HT-29 (cell line): ENCODE results near the gene SH2D7. TPM values are rescaled to one million over a fixed set of nuclear protein-coding genes. Genes with fewer than 3 reads are reported as not detected.
A peak's percentile ranks its signal among the peaks of the same experiment; 100 is the strongest.
"Not testable (repeated sequence)": the region's sequence is repeated elsewhere in the genome, so short reads cannot be mapped to it uniquely, and the experiment has no call there.

Experiments used
- DNase-seq: peaks from one replicate; pipeline ENCODE4 v3.0.0-alpha.2; 2015; ENCODE audit warnings: low spot score
- small RNA-seq: library from RNA; depleted of rRNA; stranded (forward); fragments of <200 nt; gene quantifications from one replicate; pipeline ENCODE3, GENCODE V24; 2014
- total RNA-seq: library from RNA; depleted of rRNA; stranded (reverse); fragments of >200 nt; shearing (Covaris generic); gene quantifications from 2 replicates; pipeline ENCODE4 v1.2.3, GENCODE V29; 2014; rRNA removed

SH2D7 gene
- total RNA-seq, 1 experiment from 2014 or later, result 0.05 TPM

DNA sequence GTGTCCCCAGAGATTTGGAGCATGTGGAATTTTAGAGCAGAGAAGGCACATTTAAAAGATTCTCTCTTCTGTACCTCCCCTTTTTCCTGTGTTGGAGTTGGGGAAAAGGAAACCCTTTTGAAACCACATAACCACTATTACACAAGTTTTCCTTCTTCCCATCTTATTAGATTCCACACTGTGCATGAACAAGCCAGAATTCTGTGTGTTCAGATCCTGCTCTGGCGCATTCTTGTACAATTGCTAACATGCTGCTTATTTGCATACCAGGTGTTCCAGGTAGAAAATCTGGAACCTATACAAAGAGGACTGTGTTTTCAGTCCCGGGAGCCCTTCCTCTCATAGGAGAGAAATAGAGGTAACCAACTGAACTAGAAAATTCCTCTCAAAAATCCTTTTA, 41.4 kb downstream of the SH2D7 start:
- peak; percentile 60 for DNase-seq

DNA sequence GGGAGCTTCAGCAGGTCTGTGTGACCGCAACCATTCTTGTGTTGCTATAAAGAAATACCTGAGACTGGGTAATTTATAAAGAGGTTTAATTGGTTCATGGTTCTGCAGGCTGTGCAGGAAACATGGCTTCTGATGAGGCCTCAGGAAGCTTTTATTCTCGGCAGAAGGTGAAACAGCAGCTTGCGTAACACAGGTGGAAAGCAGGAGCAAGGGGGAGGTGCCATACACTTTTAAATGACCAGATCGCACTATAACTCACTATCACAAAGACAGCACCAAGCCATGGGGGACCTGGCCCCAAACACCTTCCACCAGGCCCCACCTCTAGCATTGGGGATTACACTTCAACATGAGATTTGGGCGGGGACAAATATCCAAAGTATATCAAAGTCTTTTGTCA, 47.2 kb downstream of the SH2D7 start:
- no peak for DNase-seq

DNA sequence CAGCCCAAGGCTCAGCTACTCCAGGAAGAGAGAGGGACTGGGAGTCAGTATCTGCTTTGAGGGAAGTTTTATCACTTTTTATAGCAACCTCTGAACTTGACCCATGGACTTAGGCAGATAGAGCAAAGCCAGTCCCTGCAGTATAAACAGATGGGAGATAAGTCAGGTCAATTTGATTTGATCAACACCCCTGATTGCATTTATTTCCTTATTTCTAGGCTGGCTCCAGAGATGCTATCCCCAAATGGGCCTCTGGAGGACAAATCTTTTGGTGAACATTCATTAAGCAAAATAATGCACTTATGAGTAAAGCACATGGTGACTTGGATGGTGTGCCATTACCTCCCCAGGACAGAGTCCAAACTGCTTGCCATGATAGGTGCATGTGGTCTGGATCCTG, 47.9 kb downstream of the SH2D7 start:
- DNase-seq, result no peak

DNA sequence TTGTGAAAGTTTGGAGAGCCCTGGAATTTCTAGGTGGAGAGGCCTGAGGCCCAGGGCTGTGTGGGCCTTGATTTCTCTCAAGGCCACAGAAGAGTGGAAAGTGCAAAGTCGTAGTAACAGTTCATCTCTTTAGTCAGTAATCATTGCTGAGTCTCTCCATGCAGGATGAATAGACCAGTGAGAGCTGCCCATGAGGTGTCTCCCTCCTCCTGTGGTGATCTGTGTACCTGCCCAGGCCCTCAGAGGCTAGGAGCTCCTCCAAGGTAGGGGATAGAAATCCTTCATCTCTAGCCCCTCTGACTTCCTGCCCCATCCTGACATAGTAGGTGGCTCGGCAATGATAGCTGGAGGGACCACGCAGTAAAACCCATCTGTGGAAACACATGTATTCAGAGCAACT, 50.0 kb downstream of the SH2D7 start:
- DNase-seq, result no peak

DNA sequence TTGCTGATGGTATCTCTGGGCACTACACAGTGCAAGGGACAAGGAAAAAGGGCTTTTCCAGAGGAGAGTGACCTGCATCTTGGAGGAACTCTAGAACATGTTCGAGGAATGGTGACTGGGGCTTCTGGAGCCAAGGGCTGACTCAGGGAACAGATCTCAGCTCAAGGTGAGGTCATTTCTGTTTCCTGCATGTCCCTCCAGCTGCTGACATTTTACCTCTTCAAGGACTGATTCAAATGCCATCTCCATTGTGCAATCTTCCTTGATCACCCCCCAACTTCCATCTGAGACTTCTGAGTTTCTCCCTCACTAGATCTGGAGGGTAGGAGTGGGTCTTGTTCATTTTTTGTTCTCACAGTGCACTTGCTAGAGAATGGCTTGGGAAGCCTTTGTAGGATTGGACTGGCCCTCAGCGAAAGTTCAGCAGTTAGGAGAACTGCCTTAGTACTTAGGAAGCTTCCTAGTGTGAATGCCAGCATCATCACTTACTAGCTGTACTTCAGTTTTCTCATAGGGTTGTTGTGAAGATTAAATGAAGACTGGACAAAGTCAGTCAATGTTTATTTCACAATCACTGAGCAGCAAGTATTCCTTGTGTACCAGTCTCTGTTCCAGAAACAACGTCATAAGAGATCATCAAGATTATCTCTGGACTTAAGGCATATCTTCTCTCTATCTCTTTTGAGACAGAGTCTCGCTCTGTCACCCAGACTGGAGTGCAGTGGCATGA, 54.2 kb downstream of the SH2D7 start:
- no peak for DNase-seq

DNA sequence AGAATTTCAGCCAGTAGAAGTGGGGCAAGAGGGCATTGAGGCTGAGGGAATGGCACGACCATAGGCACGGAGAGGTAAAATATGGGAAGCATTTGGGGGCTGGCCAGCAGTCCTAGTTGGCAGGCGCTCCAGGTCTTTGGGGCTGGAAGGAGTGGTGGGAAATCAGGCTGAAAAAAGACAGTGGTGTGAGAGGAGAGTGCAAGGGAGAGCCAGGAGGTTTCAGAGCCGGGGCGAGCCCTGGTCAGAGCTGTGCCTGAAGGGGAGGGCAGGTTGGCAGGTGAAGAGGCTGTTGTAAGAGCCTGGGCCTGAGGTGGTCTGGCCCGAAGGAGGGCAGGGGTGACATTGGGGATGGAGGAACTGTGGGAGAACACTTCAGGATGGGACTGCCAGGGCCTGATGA, 55.2 kb downstream of the SH2D7 start:
- no peak for DNase-seq

DNA sequence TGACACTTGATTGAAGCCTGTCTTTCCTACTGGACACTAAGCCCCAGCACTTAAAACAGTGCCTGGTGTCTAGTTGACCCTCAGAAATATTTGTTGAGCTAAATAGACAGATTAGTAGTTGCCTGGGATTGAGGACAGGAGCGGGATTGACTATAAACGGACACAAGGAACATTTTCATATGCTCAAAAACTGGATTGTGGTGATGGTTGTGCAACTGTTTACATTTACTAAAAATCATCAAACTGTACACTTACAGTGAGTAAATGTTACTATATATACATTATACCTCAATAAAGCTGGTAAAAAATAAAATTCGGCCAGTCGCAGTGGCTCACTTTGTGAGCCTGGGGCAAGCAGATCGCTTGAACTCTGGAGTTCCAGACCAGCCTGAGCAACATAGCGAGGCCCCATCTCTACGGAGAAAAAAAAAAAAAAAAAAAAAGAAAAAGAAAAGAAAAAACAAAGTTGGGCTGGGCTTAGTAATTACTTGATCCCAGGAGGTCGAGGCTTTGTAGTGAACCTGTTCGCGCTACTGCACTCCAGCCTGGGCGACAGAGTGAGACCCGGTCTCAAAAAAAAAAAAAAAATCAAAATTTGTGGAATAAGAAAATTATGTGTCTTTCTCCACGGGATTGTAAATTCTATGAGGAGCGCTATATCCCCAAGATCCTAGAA, 56.2 kb downstream of the SH2D7 start:
- DNase-seq, result no peak

DNA sequence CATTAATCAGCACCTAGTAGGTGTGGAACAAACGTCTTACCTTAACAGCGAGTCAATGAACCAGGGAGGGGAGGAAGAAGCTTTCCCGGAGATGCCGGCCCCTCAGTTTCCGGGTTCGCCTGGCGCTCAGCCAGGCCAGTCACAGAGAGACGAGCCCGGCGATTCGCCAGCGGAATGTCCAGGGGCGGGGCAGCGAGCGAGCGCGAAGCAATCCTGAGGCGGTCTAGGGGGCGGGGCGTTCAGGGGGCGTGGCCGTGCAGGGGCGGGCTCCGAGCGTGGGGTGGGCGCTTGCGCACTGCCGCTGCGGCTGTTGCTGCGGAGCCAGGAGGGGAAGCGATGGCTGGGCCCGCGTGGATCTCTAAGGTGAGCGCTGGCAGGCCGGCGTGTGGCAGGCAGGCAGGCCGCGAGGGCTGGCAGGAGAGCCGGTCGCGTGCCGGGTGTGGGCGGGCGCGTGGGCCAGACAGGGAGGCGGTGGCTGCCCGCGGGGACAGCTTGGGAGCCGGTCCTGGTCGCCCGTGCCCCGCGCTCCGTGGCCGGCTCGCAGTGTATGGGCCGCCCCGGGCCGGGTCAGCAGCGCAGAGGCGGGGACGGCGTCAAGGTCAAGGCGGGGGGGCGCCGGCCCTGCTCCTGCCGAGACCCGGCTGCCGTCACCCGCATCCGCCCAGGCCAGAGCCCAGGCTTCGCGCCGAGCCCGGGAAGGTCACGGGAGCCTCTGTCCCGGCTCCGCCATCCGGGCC, 56.9 kb downstream of the SH2D7 start, which contains the start of gene IDH3A:
Gene IDH3A (plus strand): TSS at position 295 of the 737 bp plus-strand sequence. CDS start 42 bp downstream, at position 337.
- DNase-seq, result peak; percentile 100

DNA sequence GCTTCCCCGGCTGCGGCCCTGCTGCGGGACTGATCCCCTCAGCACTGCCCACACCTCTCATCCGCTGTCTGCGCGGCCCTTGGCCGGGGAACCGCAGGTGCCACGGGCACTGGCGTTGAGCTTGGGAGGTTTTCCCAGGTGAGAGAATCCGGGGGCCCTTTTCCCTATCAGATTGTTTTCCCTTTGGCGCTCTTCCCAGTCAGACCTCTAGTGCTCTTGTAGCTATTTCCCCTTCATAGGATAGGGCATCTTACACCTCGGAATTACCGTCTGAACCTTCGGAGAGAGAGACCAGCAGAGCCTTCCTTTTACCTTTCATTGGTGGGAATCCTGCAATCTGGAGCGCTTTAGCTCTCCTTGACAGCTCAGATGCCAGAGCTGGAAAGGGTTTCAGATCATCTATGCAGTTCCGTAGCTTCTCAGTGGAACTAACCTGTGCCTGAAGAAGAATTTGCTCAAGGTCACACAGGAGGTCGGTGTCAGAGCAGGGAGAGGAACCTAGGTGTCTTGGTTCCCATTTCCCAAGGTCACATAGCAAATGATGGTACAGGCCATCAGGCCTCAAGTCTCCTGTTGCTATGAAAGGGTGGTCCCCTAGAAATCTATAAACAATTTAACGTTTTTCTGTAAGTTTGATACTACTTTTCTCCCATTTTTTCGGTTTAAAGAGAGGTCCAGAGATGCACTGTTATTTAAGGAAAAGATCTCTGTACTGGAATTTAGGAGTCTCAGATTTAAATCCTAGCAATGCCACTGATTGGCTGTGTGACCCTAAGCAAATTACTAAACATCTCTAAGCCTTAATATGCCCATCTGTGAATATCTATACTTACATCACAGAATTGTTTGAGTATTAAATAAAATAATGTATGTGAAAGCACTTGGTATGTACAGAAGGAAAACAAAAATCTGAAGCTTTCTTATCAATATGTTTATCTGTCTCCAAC, 57.7 kb downstream of the SH2D7 start:
- DNase-seq, result peak; percentile 75

DNA sequence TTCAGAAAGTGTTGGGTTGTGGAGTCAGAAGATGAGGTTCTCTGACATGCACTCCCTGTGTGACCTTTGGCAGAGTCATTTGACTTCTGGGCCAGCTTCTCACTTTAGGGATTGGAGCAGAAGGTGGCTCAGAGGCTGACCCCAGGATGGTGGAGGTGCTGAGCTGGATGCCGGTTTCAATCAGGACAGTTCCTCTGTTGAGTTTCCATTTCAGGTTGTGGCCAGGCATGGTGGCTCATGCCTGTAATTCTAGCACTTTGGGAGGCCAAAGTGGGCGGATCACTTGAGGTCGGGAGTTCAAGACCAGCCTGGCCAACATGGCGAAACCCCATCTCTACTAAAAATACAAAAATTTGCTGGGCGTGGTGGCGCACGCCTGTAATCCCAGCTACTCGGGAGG, 58.7 kb downstream of the SH2D7 start:
- DNase-seq, result not testable (repeated sequence)

Small RNA genes within 50 kb of the gene (small RNA-seq; reads per million reads assigned to genes)
- gene RF00092, result not detected

Other genes with a start within 250 kb of the SH2D7 start
- 20.4 and 25.1 TPM in 2 replicates for gene TBC1D2B, start 14.8 kb upstream of the SH2D7 start, total RNA-seq
- gene CIB2, start 38.9 kb downstream of the SH2D7 start, total RNA-seq, result 0.44 and 0.74 TPM in 2 replicates
- gene IDH3A, start 56.8 kb downstream of the SH2D7 start, total RNA-seq, result 34.4 and 35.8 TPM in 2 replicates
- 1.4 and 3.6 TPM in 2 replicates for gene ACSBG1, start 142.0 kb downstream of the SH2D7 start, total RNA-seq
- gene DNAJA4, start 172.0 kb downstream of the SH2D7 start, total RNA-seq, result 10.2 and 16.0 TPM in 2 replicates
- 64.0 and 74.8 TPM in 2 replicates for gene SKIC8, start 207.0 kb downstream of the SH2D7 start, total RNA-seq
- gene CRABP1, start 247.8 kb downstream of the SH2D7 start, total RNA-seq, result not detected in 2 replicates